Measurements from ENCODE around the gene LYPD6B. TPM values are rescaled to one million over a fixed set of nuclear protein-coding genes. Genes with fewer than 3 reads are reported as not detected.

Gene LYPD6B
- total and polyA plus RNA-seq, 10 of the 15 experiments (the other 5 are each of a cell fraction or from before 2014, with no cell fraction given), result 1.0 to 6.6 (median 4.0) TPM

DNA sequence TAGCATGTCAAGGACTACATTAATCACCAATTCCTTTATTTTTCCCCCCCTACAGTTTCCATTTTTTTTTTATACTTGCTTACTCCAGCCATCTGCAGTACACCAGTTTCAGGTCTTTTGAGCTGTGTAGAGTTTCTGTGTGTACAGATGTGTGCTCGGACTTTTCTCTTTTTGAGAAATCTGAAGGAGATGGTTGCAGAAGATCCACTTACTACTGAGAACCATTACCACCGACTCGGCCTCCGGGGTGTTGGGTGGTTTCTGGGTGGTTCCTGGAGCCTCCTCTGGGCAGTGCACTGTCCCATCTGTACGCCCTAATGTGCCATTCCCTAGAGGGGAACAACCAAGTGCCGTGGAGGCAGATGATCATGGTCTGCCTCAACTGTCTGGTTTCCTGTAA, 15.4 kb upstream of the LYPD6B start:
- peak overlapping the region; percentile 63 for H2AFZ ChIP-seq (ENCODE audit: control insufficient read depth, low read depth, low read length)
- ChIA-PET RAD21 (ENCODE audit: unreplicated experiment) (no interaction called here), POLR2A (no interaction called here), CTCF (interaction anchor here (18.7 kb wide), 1 partner anchor 11 kb away, joined by 508 read pairs; the partner anchor contains the start of gene LYPD6B), SMC1A (ENCODE audit: uncharacterized antibody, unreplicated experiment) (interaction anchor here (0.6 to 14.0 kb wide), 3 partner anchors 9 to 564 kb away, joined by 3 to 327 read pairs (median 3); partner anchors contain the start of genes LYPD6B and MMADHC)
- no peak overlapping the region for H3K9ac ChIP-seq (ENCODE audit: control insufficient read depth, insufficient read depth, low read length)
- 1% methylated on average over 6 of the region's 6 CpGs for WGBS (ENCODE audit: insufficient coverage, insufficient replicate concordance, low lambda C conversion rate, missing lambda C conversion rate)
- H3K27me3 ChIP-seq (replicated peaks in 1 of 2; ENCODE audit: control insufficient read depth in 2 of 2, insufficient read depth in 2 of 2, low read length in 1 of 2), result no peaks in the 10 kb centered on the region
- no peak overlapping the region for H3K4me2 ChIP-seq (ENCODE audit: control insufficient read depth, insufficient read depth)
- TF ChIP-seq ZNF24 (IDR thresholded peaks at IDR 0.05), result no peak
- no peak for TF ChIP-seq RFX5 (IDR thresholded peaks at IDR 0.05; ENCODE audit: low read depth, low read length)
- TF ChIP-seq RUNX3 (IDR thresholded peaks at IDR 0.05; ENCODE audit: low read length), result no peak
- no peak for TF ChIP-seq MEF2A (IDR thresholded peaks at IDR 0.05; ENCODE audit: insufficient read depth, low read depth, low read length)
- TF ChIP-seq, protein P1, sequence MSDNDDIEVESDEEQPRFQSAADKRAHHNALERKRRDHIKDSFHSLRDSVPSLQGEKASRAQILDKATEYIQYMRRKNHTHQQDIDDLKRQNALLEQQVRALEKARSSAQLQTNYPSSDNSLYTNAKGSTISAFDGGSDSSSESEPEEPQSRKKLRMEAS (IDR thresholded peaks at IDR 0.05; ENCODE audit: low read depth, low read length), result no peak
- TF ChIP-seq ZNF217 (IDR thresholded peaks at IDR 0.05), result no peak
- no peak for TF ChIP-seq RELA (IDR thresholded peaks at IDR 0.05; ENCODE audit: borderline replicate concordance, partially characterized antibody)
- TF ChIP-seq RAD21 (IDR thresholded peaks at IDR 0.05; ENCODE audit: insufficient read depth, low read depth, low read length), result no peak
- TF ChIP-seq, protein P2, sequence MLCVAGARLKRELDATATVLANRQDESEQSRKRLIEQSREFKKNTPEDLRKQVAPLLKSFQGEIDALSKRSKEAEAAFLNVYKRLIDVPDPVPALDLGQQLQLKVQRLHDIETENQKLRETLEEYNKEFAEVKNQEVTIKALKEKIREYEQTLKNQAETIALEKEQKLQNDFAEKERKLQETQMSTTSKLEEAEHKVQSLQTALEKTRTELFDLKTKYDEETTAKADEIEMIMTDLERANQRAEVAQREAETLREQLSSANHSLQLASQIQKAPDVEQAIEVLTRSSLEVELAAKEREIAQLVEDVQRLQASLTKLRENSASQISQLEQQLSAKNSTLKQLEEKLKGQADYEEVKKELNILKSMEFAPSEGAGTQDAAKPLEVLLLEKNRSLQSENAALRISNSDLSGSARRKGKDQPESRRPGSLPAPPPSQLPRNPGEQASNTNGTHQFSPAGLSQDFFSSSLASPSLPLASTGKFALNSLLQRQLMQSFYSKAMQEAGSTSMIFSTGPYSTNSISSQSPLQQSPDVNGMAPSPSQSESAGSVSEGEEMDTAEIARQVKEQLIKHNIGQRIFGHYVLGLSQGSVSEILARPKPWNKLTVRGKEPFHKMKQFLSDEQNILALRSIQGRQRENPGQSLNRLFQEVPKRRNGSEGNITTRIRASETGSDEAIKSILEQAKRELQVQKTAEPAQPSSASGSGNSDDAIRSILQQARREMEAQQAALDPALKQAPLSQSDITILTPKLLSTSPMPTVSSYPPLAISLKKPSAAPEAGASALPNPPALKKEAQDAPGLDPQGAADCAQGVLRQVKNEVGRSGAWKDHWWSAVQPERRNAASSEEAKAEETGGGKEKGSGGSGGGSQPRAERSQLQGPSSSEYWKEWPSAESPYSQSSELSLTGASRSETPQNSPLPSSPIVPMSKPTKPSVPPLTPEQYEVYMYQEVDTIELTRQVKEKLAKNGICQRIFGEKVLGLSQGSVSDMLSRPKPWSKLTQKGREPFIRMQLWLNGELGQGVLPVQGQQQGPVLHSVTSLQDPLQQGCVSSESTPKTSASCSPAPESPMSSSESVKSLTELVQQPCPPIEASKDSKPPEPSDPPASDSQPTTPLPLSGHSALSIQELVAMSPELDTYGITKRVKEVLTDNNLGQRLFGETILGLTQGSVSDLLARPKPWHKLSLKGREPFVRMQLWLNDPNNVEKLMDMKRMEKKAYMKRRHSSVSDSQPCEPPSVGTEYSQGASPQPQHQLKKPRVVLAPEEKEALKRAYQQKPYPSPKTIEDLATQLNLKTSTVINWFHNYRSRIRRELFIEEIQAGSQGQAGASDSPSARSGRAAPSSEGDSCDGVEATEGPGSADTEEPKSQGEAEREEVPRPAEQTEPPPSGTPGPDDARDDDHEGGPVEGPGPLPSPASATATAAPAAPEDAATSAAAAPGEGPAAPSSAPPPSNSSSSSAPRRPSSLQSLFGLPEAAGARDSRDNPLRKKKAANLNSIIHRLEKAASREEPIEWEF (IDR thresholded peaks at IDR 0.05; ENCODE audit: insufficient replicate concordance, low read depth, low read length), result no peak
- TF ChIP-seq ESRRA (IDR thresholded peaks at IDR 0.05; ENCODE audit: low read length), result no peak
- H3K27ac ChIP-seq (ENCODE audit: control insufficient read depth, insufficient read depth), result peak overlapping the region; percentile 99
- ATAC-seq (no peak), DNase-seq (ENCODE audit: low read depth, low spot score) (no peak), FAIRE-seq (no peak)
- H3K79me2 ChIP-seq (ENCODE audit: control insufficient read depth, insufficient read depth, low read length), result no peaks in the 10 kb centered on the region
- peaks cover 46% of the 10 kb centered on the region for H3K4me1 ChIP-seq (ENCODE audit: control insufficient read depth, insufficient read depth, low read length)
- no TSS peak for BruUV-seq (replicated peaks)
- H3K4me3 ChIP-seq, result no peak overlapping the region
- H3K9me3 ChIP-seq (replicated peaks; ENCODE audit: control insufficient read depth, insufficient read depth, low read length), result no peaks in the 10 kb centered on the region
- H3K36me3 ChIP-seq (ENCODE audit: control insufficient read depth in 2 of 2, insufficient read depth in 2 of 2, low read length in 1 of 2), result no peaks in the 10 kb centered on the region
- intact Hi-C loops (cut with micrococcal nuclease; ENCODE audit: unreplicated experiment) (no loop called here), in situ Hi-C loops (cut with MboI) (no loop called here)
- H4K20me1 ChIP-seq (ENCODE audit: control insufficient read depth, insufficient read depth), result no peaks in the 10 kb centered on the region
